WTC11 (cell line): ENCODE results near the gene LRRC27. TPM values are rescaled to one million over a fixed set of nuclear protein-coding genes. Genes with fewer than 3 reads are reported as not detected.

Experiments used
- ATAC-seq: fragments of 200-7000 bp; cut with Tn5 transposase; 2 replicates; pipeline ENCODE4 v1.10.0; 2021; ENCODE audit warnings: mild to moderate bottlenecking, moderate library complexity
- CTCF ChIA-PET: fragments of 300-600 bp; sonication (Branson Sonifier 250); formaldehyde crosslinking; loops from one replicate; lab custom pipeline; 2021; ENCODE audit warnings: antibody characterized with exemption; lab: Charles Lee
- POLR2A ChIA-PET: fragments of 350-600 bp; sonication (Branson Sonifier 250); formaldehyde crosslinking; loops from one replicate; lab custom pipeline; 2021; ENCODE audit warnings: antibody characterized with exemption; lab: Charles Lee
- DNase-seq: peaks from one replicate; pipeline ENCODE4 v3.0.0; 2021; ENCODE audit warnings: low spot score
- H3K27ac Mint-ChIP-seq: 2 replicates; pipeline ENCODE4 v1.8.0; 2021; ENCODE audit warnings: mixed read lengths
- H3K27me3 Mint-ChIP-seq: 2 replicates; pipeline ENCODE4 v1.8.0; 2021; ENCODE audit warnings: low read depth, mild to moderate bottlenecking, moderate library complexity, mixed read lengths
- H3K36me3 Mint-ChIP-seq: 2 replicates; pipeline ENCODE4 v1.8.0; 2021; ENCODE audit warnings: mixed read lengths
- H3K4me1 Mint-ChIP-seq: 2 replicates; pipeline ENCODE4 v1.8.0; 2022; ENCODE audit warnings: mixed read lengths
- H3K4me3 Mint-ChIP-seq: 2 replicates; pipeline ENCODE4 v1.8.0; 2021; ENCODE audit warnings: mild to moderate bottlenecking, moderate library complexity, mixed read lengths
- H3K9me3 Mint-ChIP-seq: 2 replicates; pipeline ENCODE4 v1.8.0; 2021; ENCODE audit warnings: mixed read lengths
- CBFB ChIP-seq: sonication (generic); formaldehyde crosslinking; IDR thresholded peaks from 2 replicates; pipeline ENCODE4 v1.8.1; 2022; ENCODE audit warnings: mild to moderate bottlenecking, low read depth, missing genetic modification reagents
- CTCF ChIP-seq: fragments of 200-600 bp; IDR thresholded peaks from 2 replicates; pipeline ENCODE4 v1.8.0; 2022; ENCODE audit warnings: antibody characterized with exemption
- ELF4 ChIP-seq: sonication (generic); formaldehyde crosslinking; IDR thresholded peaks from 2 replicates; pipeline ENCODE4 v1.8.1; 2022; ENCODE audit warnings: low read depth, mild to moderate bottlenecking, moderate library complexity, missing genetic modification reagents
- FOXP1 ChIP-seq: sonication (generic); formaldehyde crosslinking; IDR thresholded peaks from 2 replicates; pipeline ENCODE4 v1.8.0; 2022; ENCODE audit warnings: missing genetic modification reagents, mild to moderate bottlenecking, moderate library complexity, borderline replicate concordance
- MAX ChIP-seq: sonication (generic); formaldehyde crosslinking; IDR thresholded peaks from 2 replicates; pipeline ENCODE4 v1.8.0; 2022; ENCODE audit warnings: mild to moderate bottlenecking, missing genetic modification reagents
- NFE2L1 ChIP-seq: sonication (generic); formaldehyde crosslinking; IDR thresholded peaks from 2 replicates; pipeline ENCODE4 v1.8.1; 2023; ENCODE audit warnings: missing genetic modification reagents
- NR1H2 ChIP-seq: sonication (generic); formaldehyde crosslinking; IDR thresholded peaks from 2 replicates; pipeline ENCODE4 v1.9.0; 2021; ENCODE audit warnings: mild to moderate bottlenecking, moderate library complexity, missing genetic modification reagents
- NR3C1 ChIP-seq: sonication (generic); formaldehyde crosslinking; conservative IDR thresholded peaks from 2 replicates; pipeline ENCODE4 v1.8.1; 2023; ENCODE audit warnings: low read depth, mild to moderate bottlenecking, missing genetic modification reagents
- STAT6 ChIP-seq: sonication (generic); formaldehyde crosslinking; conservative IDR thresholded peaks from 2 replicates; pipeline ENCODE4 v1.8.1; 2023; ENCODE audit warnings: mild to moderate bottlenecking, low read depth, missing genetic modification reagents, moderate library complexity
- TP53 ChIP-seq: sonication (generic); formaldehyde crosslinking; IDR thresholded peaks from 2 replicates; pipeline ENCODE4 v1.8.1; 2023; ENCODE audit warnings: mild to moderate bottlenecking, missing genetic modification reagents
- USF2 ChIP-seq: sonication (generic); formaldehyde crosslinking; IDR thresholded peaks from 2 replicates; pipeline ENCODE4 v1.8.1; 2023; ENCODE audit warnings: mild to moderate bottlenecking, missing genetic modification reagents, moderate library complexity
- ZBTB43 ChIP-seq: sonication (generic); formaldehyde crosslinking; IDR thresholded peaks from 2 replicates; pipeline ENCODE4 v1.8.1; 2023; ENCODE audit warnings: mild to moderate bottlenecking, missing genetic modification reagents
- ZNF232 ChIP-seq: sonication (generic); formaldehyde crosslinking; IDR thresholded peaks from 2 replicates; pipeline ENCODE4 v1.8.0; 2022; ENCODE audit warnings: mild to moderate bottlenecking, missing genetic modification reagents
- ZNF263 ChIP-seq: sonication (generic); formaldehyde crosslinking; IDR thresholded peaks from 2 replicates; pipeline ENCODE4 v1.8.1; 2022; ENCODE audit warnings: low read depth, mild to moderate bottlenecking, moderate library complexity, missing genetic modification reagents
- total RNA-seq: library from RNA; stranded (reverse); gene quantifications from 3 replicates; pipeline ENCODE4 v1.2.3, GENCODE V29; 2021

The LRRC27 gene
- total RNA-seq, 1 experiment from 2014 or later: 4.4 TPM

- TF ChIP-seq ZBTB43 (CRISPR knock-in tag) (no peak; the same call in 1 of the 2 replicates), NR3C1 (no peak), CBFB (CRISPR knock-in tag) (no peak), ZNF232 (CRISPR knock-in tag) (no peak), ELF4 (CRISPR knock-in tag) (no peak), FOXP1 (CRISPR knock-in tag) (0 out of 2 replicates have a peak, but pooled peaks have one; percentile 52), CTCF (no peak), NFE2L1 (CRISPR knock-in tag) (no peak), STAT6 (no peak), ZNF263 (CRISPR knock-in tag) (peak; percentile 62; the same call in 1 of the 2 replicates), NR1H2 (CRISPR knock-in tag) (no peak), TP53 (CRISPR knock-in tag) (no peak), MAX (CRISPR knock-in tag) (peak; percentile 38; the same call in 1 of the 2 replicates)
Measured at GRCh38 chr10:132407846-132408278, 75.9 kb downstream of the LRRC27 start (continued).

- H3K27ac Mint-ChIP-seq: peak overlapping the region; percentile 89
- ATAC-seq: peak; percentile 32
- 0 out of 2 replicates have a peak, but pooled peaks have one; percentile 5 for TF ChIP-seq USF2 (CRISPR knock-in tag)
- no peak for TF ChIP-seq NR3C1
- peak; percentile 77; the same call in 1 of the 2 replicates for TF ChIP-seq ZNF263 (CRISPR knock-in tag)
- TF ChIP-seq, all 79 proteins: peak for 2
- ChIA-PET CTCF (interaction anchor here (0.8 to 1.2 kb wide), 5 partner anchors 21 to 227 kb away, joined by 3 to 5 read pairs (median 3); no protein-coding TSS in a partner anchor), POLR2A (interaction anchor here (0.5 to 1.8 kb wide), 3 partner anchors 10 to 202 kb away, joined by 3 to 9 read pairs (median 7); no protein-coding TSS in a partner anchor)
- Mint-ChIP-seq H3K4me3 (peak overlapping the region; percentile 45), H3K9me3 (no peaks in the 10 kb centered on the region), H3K27me3 (no peaks in the 10 kb centered on the region), H3K36me3 (peaks cover 6% of the 10 kb centered on the region; the same call in 1 of the 2 replicates), H3K4me1 (peaks cover 48% of the 10 kb centered on the region)
- peak; percentile 56 for DNase-seq
Measured at GRCh38 chr10:132408367-132408781, 76.4 kb downstream of the LRRC27 start.
